ENCODE results near the gene ATOSB.

ATOSB gene

GRCh38 chr9:35054185-35054835 lies 61.4 kb downstream of the ATOSB start:
- no peak for DNase-seq

All from NCI-H524 (cell line).